ENCODE measurements around the gene REEP2.
"Not testable (repeated sequence)": the region's sequence is repeated elsewhere in the genome, so short reads cannot be mapped to it uniquely, and the experiment has no call there.

Gene REEP2

GRCh38 chr5:138466125-138466899 is 27.5 kb downstream of the REEP2 start:
- peak; percentile 73 for DNase-seq (ENCODE audit: low spot score)

GRCh38 chr5:138466900-138467710 is 28.2 kb downstream of the REEP2 start:
- DNase-seq (ENCODE audit: low spot score) = no peak

DNA sequence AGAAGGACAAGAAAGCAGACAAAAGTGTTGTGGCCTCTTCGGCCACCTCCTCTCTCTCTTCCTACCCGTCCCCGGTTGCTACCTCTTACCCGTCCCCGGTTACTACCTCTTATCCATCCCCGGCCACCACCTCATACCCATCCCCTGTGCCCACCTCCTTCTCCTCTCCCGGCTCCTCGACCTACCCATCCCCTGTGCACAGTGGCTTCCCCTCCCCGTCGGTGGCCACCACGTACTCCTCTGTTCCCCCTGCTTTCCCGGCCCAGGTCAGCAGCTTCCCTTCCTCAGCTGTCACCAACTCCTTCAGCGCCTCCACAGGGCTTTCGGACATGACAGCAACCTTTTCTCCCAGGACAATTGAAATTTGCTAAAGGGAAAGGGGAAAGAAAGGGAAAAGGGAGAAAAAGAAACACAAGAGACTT is 28.9 kb downstream of the REEP2 start:
- DNase-seq (ENCODE audit: low spot score) = no peak

DNA sequence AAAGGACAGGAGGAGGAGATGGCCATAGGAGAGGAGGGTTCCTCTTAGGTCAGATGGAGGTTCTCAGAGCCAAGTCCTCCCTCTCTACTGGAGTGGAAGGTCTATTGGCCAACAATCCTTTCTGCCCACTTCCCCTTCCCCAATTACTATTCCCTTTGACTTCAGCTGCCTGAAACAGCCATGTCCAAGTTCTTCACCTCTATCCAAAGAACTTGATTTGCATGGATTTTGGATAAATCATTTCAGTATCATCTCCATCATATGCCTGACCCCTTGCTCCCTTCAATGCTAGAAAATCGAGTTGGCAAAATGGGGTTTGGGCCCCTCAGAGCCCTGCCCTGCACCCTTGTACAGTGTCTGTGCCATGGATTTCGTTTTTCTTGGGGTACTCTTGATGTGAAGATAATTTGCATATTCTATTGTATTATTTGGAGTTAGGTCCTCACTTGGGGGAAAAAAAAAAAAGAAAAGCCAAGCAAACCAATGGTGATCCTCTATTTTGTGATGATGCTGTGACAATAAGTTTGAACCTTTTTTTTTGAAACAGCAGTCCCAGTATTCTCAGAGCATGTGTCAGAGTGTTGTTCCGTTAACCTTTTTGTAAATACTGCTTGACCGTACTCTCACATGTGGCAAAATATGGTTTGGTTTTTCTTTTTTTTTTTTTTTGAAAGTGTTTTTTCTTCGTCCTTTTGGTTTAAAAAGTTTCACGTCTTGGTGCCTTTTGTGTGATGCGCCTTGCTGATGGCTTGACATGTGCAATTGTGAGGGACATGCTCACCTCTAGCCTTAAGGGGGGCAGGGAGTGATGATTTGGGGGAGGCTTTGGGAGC is 29.5 kb downstream of the REEP2 start:
- DNase-seq (ENCODE audit: low spot score) = no peak

DNA sequence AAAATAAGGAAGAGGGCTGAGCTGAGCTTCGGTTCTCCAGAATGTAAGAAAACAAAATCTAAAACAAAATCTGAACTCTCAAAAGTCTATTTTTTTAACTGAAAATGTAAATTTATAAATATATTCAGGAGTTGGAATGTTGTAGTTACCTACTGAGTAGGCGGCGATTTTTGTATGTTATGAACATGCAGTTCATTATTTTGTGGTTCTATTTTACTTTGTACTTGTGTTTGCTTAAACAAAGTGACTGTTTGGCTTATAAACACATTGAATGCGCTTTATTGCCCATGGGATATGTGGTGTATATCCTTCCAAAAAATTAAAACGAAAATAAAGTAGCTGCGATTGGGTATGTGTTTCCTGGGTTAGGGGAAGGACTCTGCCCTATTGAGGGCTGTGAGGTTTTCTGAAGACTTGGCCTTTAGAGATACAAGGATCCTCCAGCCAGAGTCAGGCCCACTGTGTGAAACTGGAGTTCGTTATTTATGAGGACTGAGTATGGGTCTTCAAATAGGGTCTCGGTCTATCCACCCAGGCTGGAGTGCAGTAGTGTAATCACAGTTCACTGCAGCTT is 30.2 kb downstream of the REEP2 start:
- no peak for DNase-seq (ENCODE audit: low spot score)

- DNase-seq (ENCODE audit: low spot score) = no peak
Observed at GRCh38 chr5:138469540-138470321, 30.9 kb downstream of the REEP2 start.

- no peak for DNase-seq (ENCODE audit: low spot score)
Observed at GRCh38 chr5:138470322-138471051, 31.6 kb downstream of the REEP2 start.

DNA sequence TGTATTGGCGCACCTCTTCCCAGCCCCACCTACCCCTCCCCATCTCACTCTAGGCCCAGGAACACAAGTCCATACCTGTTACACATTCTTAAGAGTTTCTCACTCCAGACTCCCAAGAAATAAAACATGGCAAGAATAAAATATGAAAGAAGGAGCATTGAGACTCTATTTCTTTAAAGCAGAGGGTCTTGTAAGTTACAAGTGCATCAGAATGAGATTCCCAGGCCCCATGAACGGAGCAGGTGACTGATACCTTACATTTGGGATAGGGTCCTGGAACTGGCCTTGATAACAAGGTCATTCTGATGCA is 32.1 kb downstream of the REEP2 start:
- no peak for DNase-seq (ENCODE audit: low spot score)

DNA sequence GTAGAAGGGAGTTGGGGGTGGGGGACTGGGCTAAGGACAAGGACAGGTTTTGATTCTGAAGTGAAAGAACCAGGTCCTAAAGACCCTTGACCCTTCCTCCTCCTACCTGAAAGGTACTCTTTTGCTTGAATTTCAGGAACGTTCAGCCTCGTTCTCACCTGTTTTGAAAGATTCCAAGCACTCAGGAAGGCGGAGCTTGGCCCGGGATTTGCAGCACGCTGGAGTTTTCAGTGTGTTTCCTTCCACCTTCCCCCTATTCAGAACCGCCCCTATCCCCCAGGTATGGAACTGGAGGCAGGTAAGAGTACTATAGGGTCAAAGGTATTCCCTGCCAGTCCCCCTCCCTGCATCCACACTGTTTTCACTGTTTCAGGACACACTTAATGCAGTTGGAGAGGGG is 33.5 kb downstream of the REEP2 start:
- DNase-seq (ENCODE audit: low spot score) = no peak

GRCh38 chr5:138473151-138473550 is 34.3 kb downstream of the REEP2 start:
- not testable (repeated sequence) for DNase-seq (ENCODE audit: low spot score)

DNA sequence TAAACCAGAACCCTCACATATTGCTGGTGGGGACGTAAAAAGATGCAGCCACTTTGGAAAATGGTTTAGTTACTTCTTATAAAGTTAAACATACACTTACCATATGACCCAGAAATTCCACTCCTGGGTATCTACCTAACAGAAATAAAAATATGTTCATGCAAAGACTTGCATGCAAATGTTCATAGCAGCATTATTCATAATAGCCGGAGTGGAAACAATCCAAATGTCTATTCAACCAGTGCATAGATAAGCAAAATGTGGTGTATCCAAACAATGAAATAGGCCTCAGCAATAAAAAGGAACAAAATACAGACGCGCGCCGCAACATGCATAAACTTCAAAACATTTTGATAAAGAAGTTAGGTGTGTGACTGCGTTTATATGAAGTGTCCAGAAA is 38.1 kb downstream of the REEP2 start:
- DNase-seq (ENCODE audit: low spot score) = no peak

DNA sequence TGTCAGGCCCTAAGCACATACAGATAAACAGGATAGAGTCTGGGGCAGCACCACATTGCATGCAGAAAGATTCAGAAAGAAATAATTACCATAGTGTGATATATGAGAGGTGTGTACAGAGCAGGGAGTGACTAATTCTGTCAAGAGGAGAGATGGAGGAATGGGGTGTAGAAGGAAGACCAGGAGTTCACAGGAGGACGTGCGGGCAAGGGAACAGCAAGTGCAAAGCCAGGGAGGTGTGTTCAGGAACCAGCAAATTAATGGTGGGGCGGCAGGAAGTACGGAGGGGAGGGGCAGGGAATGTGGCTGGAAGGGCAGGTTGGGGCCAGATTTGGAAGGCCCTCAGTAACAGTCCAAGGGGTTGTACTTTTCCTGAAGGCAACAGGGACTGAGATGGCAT is 43.8 kb downstream of the REEP2 start:
- DNase-seq (ENCODE audit: low spot score) = no peak

GRCh38 chr5:138488481-138488945 is 49.7 kb downstream of the REEP2 start:
- DNase-seq (ENCODE audit: low spot score) = no peak

DNA sequence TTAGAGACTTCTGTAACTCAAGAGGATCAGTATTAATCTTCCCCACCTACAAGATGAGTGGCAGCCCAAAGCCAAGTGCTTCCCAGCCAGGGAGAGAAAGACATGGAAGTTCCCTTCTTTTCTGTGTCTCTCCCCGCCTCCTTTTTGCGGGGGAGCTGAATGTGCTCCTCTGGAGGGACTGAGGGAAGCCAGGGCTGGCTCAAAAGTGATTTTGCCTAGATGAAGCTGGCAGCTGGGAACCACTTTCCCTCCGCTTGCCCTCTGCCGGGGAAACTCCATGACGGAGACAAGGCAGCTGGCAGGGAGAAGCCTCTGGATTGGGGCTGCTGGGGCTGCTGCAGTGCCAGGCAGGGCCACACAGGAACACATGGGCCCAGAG is 50.8 kb downstream of the REEP2 start:
- DNase-seq (ENCODE audit: low spot score) = no peak

- DNase-seq (ENCODE audit: low spot score) = no peak
Observed at GRCh38 chr5:138490648-138491283, 51.9 kb downstream of the REEP2 start.

DNA sequence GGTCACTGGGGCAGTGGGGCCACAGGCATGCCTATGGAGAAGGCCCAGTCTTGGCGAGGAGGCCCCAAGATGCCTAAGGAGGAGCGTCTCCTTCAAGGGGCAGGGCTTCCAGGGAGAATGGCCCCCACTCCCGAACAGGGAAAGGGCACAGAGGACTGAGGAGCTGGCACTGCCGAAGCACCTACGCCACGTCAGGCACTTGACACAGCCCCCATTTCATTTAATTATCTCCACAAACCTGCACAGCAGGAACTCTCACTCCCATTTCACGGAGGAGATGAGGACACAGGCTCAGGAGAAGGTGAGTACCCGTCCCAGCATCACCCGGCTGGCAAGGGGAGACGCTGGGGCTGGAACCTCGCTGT is 52.4 kb downstream of the REEP2 start:
- DNase-seq (ENCODE audit: low spot score) = no peak

DNA sequence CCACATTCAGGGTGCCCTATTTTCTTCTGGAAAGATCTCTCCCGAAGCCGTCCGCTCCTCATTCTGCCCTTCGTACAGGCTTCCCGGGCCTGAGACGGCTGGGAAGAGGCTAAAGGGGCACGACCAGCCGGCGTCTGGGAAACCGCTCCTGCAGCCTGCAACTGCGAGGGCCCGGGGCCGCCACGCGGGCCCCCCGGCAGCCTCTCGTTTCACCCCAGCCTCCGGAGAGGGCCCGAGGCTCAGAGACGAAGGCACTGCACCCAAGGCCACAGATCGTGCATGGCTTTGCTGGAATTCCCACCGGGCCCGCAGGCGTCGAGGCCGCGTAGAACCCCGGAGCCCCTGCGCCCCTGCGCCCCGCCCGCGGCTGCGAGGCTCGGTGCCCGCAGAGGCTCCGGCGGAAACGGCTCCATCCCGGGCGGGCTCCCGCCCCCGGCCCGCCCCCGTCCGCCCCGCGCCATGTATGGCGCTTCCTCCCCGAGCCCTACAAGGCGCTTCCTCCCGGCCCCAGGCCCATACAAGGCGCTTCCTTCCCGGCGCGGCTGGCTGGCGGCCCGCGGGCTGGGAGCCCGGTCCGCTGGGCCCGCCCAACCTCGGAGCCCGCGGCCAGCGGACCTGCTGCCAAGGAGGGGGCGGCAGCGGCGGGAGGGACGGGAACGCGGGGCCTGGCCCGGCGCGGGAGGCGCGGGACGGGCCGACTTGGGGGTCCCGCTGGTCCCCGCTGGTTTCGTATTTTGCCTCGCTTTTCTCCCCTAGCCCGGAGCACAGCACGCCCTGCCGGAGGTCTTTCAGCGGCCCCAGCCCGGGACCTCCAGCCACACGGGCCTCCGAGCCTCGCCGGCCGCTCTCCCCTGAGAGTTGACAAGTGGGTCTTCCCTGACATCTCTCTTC is 53.1 kb downstream of the REEP2 start:
- peak; percentile 71 for DNase-seq (ENCODE audit: low spot score)

DNA sequence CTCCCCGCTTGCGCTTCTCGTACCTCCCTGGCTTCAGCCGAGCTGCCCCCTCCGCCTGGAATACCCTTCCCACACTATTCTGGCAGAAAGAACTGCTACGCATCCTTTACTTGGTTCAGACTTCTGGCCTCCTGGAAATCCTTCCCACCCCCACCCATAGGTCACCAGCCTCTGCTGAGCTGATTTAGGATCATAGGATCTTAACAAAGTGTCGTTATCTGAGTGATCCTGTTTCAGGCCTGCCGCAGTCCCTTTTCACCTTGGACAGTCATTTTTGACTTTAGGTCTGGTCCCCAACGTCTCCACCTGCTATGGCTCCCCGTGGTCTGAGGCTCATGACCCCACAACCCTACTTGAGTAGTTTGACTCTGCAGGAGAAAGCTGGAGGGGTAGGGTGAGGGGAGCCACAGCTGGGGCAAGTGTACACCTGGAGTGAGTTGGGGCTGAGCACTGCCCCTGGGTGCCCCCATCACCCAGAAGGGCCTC is 53.7 kb downstream of the REEP2 start:
- DNase-seq (ENCODE audit: low spot score) = no peak

GRCh38 chr5:138495351-138495750 is 56.5 kb downstream of the REEP2 start:
- DNase-seq (ENCODE audit: low spot score) = no peak

Data from HuH-7 (cell line).